Bone marrow (tissue), 2 donors: ENCODE results near the gene PPP1R15B.

Experiments
- DNase-seq, 2 donors: peaks; one replicate each; lab custom pipeline; 2025; lab: John Stamatoyannopoulos, UW

Gene PPP1R15B

DNA sequence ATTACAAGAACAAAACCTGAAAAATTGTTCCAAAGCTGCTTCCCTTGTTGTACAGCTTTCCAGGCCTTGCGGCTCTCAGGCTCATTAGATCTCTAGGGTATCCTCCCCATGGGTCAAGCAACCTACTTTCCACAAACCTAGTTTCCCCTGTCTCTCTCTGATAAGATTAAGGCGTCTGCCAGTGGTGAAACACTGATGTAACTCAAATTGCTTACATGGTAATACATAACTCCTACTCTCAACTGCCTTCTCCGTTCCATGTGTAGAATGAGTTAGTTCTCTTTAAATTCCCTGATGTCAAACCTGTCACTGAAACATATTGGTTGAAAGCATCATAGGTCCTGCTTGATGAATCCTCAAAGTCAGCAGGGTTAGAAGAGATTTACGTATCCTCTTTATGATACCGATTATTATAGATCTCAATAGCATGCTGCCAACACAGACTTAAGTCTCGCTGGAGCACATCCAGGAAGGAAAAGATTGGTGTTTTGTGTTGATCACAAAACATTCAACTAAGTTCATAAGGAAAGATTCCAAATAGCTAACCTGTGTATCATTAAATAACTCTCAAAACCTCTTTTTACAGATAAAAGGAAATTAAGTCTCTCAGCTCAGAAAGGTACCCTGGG lies 10.6 kb downstream of the PPP1R15B start:
- DNase-seq, result no peak

DNA sequence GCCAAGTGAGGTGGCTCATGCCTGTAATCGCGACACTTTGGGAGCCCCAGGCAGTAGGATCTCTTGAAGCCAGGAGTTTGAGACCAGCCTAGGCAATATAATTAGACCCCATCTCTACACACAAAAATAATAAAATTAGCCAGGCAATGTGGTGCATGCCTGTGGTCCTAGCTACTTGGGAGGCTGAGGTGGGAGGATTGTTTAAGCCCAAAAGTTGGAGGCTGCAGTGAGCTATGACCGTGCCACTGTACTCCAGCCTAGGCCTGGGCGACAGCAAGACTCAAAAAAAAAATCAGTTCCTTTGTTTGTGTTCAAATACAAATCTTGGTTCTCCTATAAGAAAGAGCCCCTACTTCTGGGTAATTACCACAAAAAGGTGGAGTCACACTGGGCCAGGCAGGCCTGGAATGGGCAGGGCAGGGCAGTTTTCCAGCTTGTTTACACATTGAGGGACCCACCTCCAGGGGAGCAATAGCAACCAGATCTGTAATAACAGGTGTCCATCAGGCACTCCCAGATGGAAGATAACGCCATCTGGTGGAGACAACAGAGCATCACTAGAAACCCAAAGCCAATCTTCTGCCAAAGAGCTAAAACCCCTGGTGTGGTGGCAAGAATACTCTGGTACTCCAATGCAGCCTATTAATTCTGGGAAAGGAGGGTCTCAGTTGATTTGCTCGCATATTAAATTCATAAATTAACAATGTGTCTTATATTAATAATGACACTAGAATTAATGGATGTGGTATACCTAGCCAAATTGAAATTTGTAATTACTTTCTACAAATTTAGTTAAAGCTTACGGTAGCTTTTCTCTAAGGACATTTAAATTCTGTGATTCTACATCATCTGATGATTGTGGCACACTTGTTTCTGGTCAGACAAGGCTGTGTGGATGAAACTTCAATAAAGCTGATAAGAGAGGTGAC lies 13.2 kb downstream of the PPP1R15B start:
- DNase-seq, result peak in 1 of 2 donors; percentile 47

DNA sequence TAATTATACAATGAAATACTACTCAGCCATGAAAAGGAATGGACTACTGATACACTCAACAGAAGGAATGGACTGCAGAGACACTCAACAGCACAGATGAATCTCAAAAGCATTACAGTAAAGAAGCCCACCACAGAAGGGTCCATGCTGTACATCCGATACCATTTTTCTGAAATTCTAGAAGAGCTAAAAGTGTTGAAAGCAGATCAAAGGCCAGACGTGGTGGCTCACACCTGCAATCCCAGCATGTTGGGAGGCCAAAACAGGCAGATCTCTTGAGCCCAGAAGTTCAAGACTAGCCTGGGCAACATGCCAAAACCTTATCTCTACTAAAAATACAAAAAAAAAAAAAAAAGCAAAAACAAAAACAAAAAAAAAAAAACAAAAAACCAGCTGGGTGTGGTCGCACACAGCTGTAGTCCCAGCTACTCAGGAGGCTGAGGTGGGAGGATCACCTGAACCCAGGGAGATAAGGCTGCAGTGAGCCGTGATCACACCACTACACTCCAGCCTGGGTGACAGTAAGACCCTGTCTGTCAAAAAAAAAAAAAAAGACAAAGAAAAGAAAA lies 15.5 kb downstream of the PPP1R15B start:
- no peak for DNase-seq

GRCh38 chr1:204391629-204392028 lies 20.0 kb downstream of the PPP1R15B start:
- DNase-seq, result no peak

DNA sequence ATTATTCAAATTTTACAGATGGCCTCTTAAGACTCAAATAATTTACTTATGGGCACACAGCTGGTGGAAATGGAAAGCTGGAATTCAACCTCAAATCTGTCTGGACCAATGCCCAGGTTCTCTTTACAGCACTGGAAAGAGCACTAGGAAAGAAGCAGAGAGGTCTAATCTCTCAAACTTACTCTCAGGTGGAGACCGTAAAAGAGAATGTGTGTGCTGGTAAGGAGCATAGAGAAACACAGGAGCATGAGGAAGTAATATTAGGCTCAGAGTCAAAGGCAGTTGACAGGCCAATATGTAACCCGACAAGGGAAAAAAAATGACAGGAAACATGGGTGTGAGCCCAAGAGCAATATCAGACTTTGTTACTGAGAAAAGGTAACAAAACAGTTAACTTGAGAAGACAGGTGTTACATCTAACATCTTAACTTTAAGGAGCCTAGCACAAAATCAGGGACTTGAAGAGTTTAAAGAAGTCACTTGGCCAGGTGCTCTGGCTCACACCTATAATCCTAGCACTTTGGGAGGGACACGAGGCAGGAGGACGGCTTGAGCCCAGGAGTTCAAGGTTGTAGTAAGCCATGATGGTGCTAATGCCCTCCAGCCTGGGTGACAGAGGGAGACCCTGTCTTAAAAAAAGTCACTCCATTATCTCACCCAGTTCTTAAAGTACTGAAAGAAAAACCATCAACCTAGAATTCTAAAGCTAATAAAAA lies 20.7 kb downstream of the PPP1R15B start:
- no peak for DNase-seq

DNA sequence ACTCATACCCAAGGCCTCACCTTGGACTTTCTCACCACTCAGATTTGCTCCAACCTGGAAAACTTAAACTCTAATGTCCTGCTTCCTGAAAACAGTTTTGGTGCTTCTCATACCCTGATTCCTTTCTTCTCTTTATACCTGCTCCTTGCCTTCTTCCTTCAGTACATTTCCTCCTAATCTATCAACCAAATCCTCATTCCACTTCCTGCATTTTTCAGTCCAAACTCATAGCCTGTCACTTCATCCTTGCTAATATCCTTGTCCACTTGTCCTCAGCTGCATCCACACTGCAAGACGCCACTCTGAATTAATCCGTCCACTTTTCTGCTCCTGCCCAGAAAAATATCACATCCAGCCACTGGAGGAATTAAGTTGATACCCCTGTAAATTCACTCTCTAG lies 25.9 kb downstream of the PPP1R15B start:
- DNase-seq, result no peak

DNA sequence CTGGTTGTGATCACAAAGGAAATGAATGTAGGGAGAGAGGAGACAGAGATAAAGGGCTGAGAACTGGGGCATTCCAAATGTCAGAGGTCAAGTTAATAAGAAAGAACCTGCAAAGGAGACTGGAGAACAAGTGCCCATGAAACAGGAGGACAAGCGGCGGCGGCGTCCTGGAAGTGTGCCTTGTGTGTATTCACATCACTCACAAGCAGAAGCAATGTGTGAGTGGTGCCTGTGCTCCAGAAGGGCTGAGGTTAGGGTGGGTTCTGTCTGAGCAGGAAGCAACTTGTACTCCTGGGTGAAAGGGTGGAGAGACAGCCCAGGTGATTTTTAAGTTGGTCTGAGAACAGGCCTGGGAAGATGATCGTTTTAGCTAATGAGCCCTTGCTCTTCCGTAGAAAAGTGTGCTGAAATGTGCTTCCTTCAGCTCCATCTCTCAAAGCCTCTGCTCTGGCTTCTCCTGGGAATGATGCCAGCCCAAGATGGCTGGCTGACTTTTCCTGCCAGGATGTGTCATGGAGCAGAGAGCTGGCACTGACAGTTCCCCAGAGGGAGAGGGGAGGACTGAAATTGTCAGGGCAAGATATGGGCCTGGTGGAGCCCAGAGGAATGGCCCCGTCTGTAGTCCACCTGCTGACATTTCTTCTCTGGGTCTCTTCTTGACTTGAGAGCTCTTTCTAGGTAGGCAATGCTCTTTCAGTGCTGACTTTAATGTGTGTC lies 26.8 kb downstream of the PPP1R15B start:
- no peak for DNase-seq

DNA sequence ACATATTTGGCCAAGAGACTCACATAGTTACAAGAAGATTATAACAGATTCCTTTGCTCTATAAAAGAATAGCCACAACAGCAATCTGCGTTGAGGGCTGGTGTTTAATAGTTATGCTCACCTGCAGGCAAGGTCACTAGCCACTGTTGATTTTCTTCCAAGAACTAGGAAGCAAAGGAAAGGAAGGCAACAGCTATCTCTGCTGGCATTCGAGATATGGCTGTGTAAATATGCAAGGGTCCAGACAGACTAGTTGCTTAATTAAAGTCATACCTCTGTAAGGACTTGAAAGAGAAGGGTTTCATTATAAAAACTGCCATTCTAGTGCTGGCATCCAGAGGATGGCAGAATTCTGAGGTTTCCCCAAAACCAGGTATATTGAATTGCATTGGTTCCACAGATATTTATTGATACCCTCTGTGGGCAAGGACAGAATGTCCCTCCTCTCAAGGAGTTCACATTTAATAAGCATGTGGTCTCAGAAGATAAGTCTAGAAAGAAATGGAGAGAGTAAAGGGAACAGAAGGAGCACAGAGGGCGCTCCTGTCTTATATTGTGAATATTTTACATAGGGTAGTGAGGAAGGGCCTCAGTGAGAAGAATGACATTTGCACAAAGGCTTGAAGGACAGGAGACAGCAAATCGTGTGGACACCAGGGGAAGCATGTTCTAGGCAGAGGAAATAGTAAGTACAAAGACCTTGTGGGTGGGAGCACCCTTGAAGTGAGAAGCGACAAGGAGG lies 28.3 kb downstream of the PPP1R15B start:
- DNase-seq, result no peak

DNA sequence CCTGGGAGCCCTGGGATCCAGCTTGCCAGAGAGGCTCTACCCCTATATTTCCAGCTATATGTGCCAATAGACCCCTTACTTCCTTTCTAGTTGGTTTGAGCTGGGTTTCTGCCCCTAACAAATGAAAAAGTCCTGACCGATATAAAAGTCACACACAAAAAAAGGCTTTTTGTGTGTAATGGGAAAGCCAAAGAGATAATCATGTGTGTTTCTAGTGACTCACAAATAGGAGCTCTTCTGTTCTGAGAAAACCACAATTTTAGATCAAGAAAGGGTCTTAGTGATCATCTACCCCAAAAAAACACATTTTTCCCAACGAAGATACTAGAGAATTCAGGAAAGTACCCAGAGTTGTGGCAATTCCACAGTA lies 28.9 kb downstream of the PPP1R15B start:
- DNase-seq, result no peak

DNA sequence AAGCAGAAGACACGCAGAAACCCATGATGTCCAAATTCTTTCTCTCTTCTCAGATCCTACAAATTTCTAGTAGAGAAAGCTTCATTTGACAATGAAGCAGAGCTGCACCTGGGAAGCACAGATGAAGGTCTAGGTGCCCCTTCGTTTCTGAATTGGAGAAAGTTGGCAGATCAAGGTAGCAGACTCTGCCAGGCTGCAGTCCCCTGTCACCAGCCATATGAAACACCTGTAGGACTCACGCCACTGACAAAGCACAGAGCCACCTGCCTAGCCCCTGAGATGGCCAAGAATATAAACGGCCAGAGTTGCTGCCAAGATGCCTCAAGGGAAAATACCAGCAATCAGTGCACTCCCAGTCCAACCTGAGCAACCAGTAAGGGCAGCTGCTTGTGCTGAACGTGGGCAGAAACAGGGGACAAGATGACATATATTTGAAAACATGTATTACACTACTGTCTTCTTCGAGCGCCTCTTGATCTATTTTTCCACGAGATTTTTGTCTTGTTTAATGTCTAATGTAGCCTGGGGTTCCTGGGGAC lies 31.3 kb downstream of the PPP1R15B start:
- DNase-seq, result no peak

DNA sequence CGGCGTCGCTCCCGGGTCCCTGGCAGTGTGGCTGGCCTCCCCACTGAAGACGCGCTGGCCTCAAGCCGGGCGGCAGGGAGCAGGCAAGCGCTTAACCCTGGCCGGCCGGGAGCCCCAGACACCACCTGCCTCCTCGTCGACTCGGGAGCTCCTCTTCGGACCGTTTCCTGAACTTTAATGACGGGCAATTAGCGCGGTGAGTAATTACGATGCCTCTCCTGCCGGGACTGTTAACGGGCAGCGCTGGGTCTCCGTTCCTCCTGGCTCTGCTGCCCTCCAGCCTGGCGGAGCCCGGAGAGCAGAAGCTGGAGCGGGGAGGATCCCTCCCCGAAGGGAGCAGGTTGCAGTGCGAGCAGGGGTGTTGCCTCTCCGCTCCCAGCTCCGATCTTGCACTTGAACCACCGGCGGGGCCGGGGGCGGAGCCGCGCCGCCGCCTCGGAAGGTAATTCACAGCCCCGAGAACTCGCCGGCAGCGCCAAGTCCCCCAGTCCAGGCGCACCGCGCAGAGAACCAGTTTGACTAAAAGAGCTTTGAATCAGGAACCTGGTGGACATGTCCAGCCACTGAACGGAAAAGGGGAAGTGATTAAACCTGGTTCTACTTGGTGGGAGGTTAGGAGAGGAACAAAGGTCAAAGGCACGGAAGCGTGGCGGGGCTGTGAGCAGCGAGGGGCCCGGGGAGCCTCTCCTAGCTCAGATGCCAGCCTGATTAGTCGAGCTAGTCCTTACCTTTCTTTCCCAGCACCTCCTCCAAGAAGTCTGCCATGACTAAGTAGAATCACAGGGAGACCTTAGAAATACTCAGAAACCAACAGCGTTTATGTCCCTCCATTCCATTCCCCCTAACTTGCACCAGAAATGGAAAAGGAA lies 33.6 kb downstream of the PPP1R15B start:
- DNase-seq, result peak in 1 of 2 donors; percentile 18

DNA sequence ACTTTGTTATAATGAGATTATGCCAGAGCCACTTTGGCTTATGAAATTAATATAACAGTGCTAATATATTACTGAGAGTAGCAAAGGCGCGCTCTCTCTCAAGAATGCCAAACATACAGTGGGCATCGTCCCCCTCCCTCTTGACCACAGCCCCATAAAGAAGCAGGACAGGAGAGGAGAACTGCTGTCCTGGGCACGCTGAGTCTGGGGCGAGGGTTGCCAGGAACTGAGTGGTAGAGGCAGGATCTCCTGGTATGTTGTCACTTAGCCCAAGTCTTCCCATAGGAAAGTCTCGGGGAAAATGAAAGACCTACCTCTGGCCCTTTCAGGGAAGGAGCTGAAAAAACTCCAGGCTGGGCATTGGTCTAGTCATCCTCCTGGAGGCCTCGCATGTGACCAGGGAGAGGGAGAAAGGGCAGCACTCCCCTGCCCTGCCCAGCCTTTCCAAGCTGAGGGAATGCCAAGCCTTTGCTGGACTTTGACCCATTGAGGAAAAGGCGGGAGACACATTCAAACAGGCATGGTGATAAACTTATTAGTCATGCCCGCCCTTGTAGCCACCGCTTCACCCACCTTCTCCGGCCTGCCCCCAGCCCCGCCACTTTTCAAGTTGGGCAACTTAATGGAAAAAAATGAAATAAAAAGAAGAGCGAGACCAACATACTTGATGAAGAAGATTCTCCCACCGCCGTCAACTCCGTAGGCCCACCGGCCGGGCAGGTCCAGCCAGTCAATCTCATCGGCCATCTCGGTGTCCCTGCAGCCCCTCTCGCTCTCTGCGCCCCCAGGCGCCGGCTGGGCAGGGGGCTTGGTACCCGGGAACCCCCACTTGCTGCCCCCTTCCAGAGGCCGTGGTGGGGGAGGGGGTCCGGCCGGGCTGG lies 34.5 kb downstream of the PPP1R15B start:
- DNase-seq, result no peak

DNA sequence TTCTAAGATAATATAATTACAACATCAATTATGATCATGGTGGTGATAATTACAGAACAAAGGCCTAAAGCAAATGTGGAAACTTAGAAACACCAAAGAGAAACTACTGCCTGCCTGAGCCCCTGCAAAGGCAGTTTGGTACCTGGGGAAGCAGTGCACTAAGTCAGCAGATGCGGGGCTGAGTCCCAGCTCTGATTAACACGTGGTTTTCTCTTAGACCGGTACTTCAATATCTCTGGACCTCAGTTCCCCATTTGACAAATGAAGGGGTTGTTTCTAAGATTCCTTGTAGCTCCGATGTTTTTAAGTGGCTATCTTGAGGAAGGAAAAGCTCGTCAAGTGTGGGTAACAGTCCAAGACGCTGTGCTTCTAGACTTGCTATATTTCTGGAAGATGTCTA lies 35.2 kb downstream of the PPP1R15B start:
- no peak for DNase-seq

DNA sequence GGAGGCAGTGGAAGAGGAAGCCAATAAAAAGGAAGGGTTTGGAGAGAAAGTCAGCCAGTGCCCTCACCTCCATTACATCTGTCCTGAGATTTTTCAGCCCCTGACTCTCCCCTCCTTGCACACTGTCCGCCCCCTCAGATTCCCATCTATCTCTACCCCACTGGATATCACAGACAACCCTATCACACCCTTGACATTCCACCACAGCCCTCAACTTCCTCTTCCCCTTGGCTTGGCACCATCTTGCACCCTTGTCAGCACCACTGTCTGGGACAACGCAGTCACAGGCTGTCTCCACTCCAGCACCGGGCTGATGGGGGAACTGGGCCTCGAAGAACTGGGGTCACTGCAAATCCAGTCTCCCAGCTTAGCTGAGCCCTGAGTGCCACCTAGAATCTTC lies 37.7 kb downstream of the PPP1R15B start:
- no peak for DNase-seq

- no peak for DNase-seq
These were observed 41.4 kb downstream of the PPP1R15B start for GRCh38 chr1:204370176-204370575.

DNA sequence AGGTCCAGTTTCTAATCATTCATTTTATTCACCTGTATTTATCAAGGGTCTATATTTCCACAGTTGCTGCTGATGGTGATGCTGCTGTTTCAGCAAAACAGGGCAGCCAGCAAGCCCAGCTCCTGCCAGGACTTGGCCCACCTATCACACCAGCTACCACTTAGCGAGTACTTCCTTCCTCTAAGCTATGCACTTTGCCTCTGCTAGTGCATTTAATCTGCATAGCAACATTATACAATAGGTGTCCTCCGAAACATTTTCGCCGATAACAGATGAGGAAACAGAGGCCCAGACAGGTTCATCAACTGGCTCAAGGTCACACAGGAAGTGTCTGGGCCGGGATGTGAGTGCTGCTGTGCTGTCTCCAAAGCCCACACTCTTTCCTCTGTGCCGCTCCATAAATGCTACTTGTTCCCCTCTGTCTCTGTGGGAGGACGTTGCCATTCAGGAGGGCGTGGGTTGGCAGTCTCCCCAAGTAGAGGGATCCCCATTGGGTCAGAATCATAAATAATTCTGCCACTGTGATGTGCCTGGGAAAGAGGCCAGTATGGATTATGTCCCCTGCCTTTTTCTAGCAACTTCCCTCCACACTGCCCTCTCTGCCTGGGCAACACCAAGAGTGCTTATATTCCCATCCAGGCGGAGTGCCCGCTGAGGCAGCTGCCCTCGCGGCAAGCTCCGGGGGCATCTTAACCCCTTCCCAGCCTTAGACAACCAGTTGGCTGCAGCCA lies 42.5 kb downstream of the PPP1R15B start:
- no peak for DNase-seq

DNA sequence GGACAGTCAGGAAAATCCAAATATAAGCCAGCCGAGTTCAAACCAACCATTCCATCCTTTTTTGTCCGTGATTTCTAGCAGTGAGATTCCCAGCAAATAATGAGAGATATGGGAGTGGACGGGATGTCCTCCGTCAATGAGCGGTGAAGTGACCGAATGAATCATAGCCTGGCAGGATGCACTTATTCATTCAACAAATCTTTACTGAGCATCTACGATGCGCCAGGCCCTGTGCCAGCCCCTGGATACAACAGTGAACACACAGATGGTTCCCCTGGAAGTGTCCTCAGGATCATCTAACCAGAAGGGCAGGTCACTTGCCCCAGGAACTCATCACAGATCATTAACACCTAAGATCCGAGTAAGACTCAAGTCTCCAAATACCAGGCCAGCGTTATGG lies 43.7 kb downstream of the PPP1R15B start:
- DNase-seq, result no peak

GRCh38 chr1:204367193-204367858 lies 44.3 kb downstream of the PPP1R15B start:
- no peak for DNase-seq
